ENCODE results near the gene PDCD7. TPM values are rescaled to one million over a fixed set of nuclear protein-coding genes. Genes with fewer than 3 reads are reported as not detected.

Gene PDCD7
- total RNA-seq, 1 donor from 2014 or later, result 22.3 TPM

GRCh38 chr15:65132878-65133547 is 595 bp downstream of the PDCD7 start:
- Mint-ChIP-seq H3K4me3 (ENCODE audit: unreplicated experiment) (peak overlapping the region; percentile 84), H3K9me3 (ENCODE audit: unreplicated experiment) (no peaks in the 10 kb centered on the region), H3K4me1 (ENCODE audit: unreplicated experiment) (peaks cover 20% of the 10 kb centered on the region), H3K27ac (ENCODE audit: unreplicated experiment) (peak overlapping the region; percentile 63), H3K36me3 (ENCODE audit: unreplicated experiment) (peaks cover 14% of the 10 kb centered on the region), H3K27me3 (ENCODE audit: unreplicated experiment) (no peaks in the 10 kb centered on the region)
- no peak for TF ChIP-seq CTCF (IDR thresholded peaks at IDR 0.05)
- DNase-seq (ENCODE audit: extremely low spot score, unreplicated experiment), result peak; percentile 86

GRCh38 chr15:65130941-65131340 is 2.7 kb downstream of the PDCD7 start:
- H3K36me3 Mint-ChIP-seq (ENCODE audit: unreplicated experiment), result peaks cover 27% of the 10 kb centered on the region
- no peak for DNase-seq (ENCODE audit: extremely low spot score, unreplicated experiment)
- no peak for TF ChIP-seq CTCF (IDR thresholded peaks at IDR 0.05)
- no peaks in the 10 kb centered on the region for H3K27me3 Mint-ChIP-seq (ENCODE audit: unreplicated experiment)
- H3K9me3 Mint-ChIP-seq (ENCODE audit: unreplicated experiment), result no peaks in the 10 kb centered on the region
- peaks cover 20% of the 10 kb centered on the region for H3K4me1 Mint-ChIP-seq (ENCODE audit: unreplicated experiment)
- H3K4me3 Mint-ChIP-seq (ENCODE audit: unreplicated experiment), result no peak overlapping the region
- no peak overlapping the region for H3K27ac Mint-ChIP-seq (ENCODE audit: unreplicated experiment)

GRCh38 chr15:65115542-65115941 is 18.1 kb downstream of the PDCD7 start:
- no peaks in the 10 kb centered on the region for H3K27me3 Mint-ChIP-seq (ENCODE audit: unreplicated experiment)
- TF ChIP-seq CTCF (IDR thresholded peaks at IDR 0.05), result no peak
- peaks cover 5% of the 10 kb centered on the region for H3K4me1 Mint-ChIP-seq (ENCODE audit: unreplicated experiment)
- peaks cover 49% of the 10 kb centered on the region for H3K36me3 Mint-ChIP-seq (ENCODE audit: unreplicated experiment)
- no peaks in the 10 kb centered on the region for H3K9me3 Mint-ChIP-seq (ENCODE audit: unreplicated experiment)
- no peak overlapping the region for H3K27ac Mint-ChIP-seq (ENCODE audit: unreplicated experiment)
- no peak overlapping the region for H3K4me3 Mint-ChIP-seq (ENCODE audit: unreplicated experiment)
- DNase-seq (ENCODE audit: extremely low spot score, unreplicated experiment), result no peak

GRCh38 chr15:65115086-65115485 is 18.5 kb downstream of the PDCD7 start, which contains the start of gene UBAP1L:
Gene UBAP1L, minus strand, starts transcription at chr15:65115200. Its CDS starts 8,985 bp downstream, at chr15:65106215.
- H3K27ac Mint-ChIP-seq (ENCODE audit: unreplicated experiment), result no peak within 1 kb of the TSS
- no peak for DNase-seq (ENCODE audit: extremely low spot score, unreplicated experiment)
- H3K9me3 Mint-ChIP-seq (ENCODE audit: unreplicated experiment), result no peaks in the 10 kb centered on the region
- no peak within 1 kb of the TSS for H3K4me3 Mint-ChIP-seq (ENCODE audit: unreplicated experiment)
- peaks cover 5% of the 10 kb centered on the region for H3K4me1 Mint-ChIP-seq (ENCODE audit: unreplicated experiment)
- H3K36me3 Mint-ChIP-seq (ENCODE audit: unreplicated experiment), result peaks cover 49% of the 10 kb centered on the region
- no peak for TF ChIP-seq CTCF (IDR thresholded peaks at IDR 0.05)
- H3K27me3 Mint-ChIP-seq (ENCODE audit: unreplicated experiment), result no peaks in the 10 kb centered on the region

- H3K27ac Mint-ChIP-seq (ENCODE audit: unreplicated experiment), result no peak overlapping the region
- DNase-seq (ENCODE audit: extremely low spot score, unreplicated experiment), result no peak
- no peaks in the 10 kb centered on the region for H3K27me3 Mint-ChIP-seq (ENCODE audit: unreplicated experiment)
- H3K4me3 Mint-ChIP-seq (ENCODE audit: unreplicated experiment), result no peak overlapping the region
- H3K9me3 Mint-ChIP-seq (ENCODE audit: unreplicated experiment), result no peaks in the 10 kb centered on the region
- H3K36me3 Mint-ChIP-seq (ENCODE audit: unreplicated experiment), result peaks cover 38% of the 10 kb centered on the region
- no peak for TF ChIP-seq CTCF (IDR thresholded peaks at IDR 0.05)
- H3K4me1 Mint-ChIP-seq (ENCODE audit: unreplicated experiment), result peaks cover 5% of the 10 kb centered on the region
Measured at GRCh38 chr15:65110676-65111292, 22.8 kb downstream of the PDCD7 start.
